HG03575 (cell line): ENCODE results near the gene NET1.

Experiments
- ATAC-seq: cut with Tn5 transposase; IDR thresholded peaks from one replicate; pipeline ENCODE4 v1.9.1; 2021; ENCODE audit not compliant: unreplicated experiment, insufficient number of reproducible peaks, low FRiP score; ENCODE audit errors: extremely low read depth

Gene NET1

DNA sequence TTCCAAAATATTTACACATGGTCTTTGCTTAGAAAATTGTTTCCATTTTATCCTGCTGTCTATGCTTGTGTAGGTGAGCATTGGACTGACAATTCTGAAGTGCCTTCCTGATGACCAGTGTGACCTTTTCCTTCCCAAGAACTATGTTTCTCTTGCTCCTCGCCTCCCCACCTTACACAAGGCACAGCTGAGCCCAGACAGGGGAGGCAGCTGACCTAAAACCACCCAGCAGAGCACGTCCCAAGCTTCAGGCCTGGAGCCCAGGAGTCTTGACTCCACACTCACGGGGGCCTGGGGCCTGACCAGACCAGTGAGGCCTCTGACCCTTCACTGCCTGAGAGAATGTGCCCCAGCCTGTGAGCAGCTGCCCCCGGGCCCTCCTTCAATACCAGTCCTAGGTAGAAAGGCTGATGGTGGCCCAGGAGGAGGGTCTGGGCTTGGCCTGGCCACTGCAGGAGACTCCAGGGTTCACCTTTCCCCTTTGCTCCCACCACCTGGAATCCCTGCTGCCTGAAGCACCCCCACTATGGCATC lies 80.0 kb downstream of the NET1 start:
- no peak for ATAC-seq

DNA sequence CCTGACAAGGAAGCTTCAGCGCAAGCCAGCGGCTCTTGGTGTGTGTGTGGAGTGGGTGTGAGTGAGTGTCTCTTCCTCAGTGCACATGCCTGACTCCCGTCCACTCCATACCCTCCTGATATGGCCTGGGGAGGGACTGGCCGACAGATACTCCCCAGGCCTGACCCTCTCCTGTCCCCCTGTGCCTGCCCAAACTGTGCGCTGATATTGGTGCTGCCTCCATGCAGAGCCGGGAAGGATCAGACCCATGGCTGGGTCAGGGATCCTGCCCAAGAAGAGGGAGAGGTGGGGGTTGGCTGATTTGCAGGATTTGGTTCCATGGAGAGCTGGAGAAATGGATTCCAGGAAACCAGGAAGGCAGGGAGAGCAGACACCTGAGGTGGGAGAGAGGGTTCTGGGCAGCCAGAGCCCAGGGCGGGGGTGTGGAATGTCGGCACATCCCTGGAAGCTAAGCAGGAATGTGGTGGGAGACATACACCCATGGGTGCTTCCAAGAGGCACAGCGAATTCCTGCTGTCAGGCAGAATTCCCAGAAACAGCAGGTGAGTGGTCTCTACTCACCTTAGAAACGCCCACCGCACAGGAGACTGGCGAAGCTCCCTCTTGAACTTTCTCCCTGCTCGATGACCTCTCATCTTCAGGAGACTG lies 80.7 kb downstream of the NET1 start:
- no peak for ATAC-seq

DNA sequence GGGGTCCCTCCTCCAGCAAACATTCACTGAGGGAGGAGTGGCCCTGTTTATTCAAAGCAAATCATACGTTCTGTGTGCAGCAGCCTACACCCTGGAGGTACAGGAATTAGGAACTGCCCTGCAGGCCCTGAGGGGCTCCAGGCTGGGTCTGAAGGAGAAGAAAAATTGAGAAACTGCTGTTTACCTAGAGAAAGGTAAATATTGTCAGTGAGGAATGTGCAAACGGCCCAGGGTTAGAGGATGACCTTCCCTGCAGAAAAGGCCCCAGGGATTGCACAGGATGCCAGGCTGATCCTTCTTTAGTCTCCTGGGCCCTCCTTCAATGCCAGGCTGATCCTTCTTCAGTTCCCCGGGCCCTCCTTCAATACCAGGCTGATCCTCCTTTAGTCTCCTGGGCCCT lies 81.3 kb downstream of the NET1 start:
- ATAC-seq, result no peak

DNA sequence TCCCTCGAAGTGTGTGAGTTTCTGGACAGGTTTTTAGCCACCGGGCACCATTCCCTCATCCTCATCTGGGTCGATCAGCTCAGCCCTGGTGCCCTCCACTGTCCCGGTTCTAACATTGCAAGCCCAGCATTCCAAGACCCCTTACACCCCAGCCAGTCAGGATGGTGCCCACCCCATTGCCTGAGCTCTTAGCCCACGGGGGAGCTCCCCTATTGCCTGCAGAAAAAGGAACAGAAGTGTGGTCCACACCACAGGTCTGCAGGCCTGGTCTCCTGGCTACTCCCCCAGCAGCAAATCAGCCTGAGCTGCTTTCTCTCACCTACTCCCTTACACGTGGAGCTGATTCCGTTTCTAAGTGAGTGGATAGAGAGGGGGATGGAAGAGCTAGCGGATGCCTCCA lies 82.3 kb downstream of the NET1 start:
- ATAC-seq, result no peak

DNA sequence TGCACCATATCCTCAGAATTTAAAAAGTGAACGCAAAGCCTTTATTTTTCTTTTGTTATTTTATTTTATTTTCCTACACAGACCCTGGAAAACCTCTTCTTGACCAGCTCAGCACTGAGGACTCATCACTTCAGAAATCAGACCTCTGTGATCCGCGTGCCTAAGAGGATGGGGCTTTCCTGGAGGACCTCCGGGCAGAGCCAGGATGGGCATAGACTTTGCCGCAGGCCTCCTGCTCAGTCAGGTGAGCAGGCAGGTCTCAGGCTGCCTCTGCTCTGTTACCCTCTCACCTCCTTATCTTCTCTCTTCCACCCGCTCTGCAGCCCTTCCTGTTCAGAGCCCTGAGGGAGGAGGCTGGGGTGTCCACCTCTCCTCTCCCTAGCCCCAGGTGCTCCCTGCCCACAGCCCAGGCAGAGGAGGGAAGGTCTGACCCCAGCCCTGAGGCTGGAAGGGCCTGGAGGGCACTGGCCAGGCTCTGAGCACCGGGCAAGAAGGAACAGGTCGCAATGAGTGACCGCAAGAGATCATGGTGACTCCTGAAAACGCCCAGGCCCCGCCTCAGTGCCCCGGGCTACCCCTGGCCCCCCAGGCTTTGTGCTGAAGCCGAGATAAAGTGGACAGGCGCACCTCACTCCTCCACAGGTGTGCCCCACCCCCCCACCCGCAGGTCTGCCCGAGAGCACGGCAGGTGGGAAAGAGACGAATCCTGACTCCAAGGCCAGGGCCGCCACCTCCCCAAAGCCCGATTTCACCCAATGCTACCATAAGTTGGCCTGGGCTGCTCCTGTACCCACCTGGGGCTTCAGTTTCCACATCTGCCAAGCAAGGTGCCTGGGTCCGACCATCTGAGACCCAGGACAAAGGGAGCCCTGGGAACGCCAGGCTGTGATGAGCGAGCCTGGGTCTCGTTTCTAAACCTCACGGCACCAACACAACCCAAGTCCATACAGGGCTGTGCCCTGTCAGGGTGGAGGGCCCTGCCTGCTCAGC lies 84.2 kb downstream of the NET1 start:
- no peak for ATAC-seq

DNA sequence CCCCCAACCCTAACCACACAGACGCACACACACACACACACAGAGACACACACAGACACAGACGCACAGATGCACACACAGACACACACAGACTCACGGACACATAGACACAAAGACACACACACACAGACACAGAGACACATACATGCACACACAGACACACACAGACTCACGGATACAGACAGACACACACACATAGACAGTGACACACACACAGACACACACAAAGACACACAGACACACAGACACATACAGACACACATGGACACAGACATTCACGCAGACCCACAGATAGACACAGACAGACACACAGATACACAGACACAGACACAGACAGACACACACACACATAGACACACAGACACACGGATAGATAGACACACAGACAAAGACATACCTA lies 84.9 kb downstream of the NET1 start:
- ATAC-seq, result no peak

DNA sequence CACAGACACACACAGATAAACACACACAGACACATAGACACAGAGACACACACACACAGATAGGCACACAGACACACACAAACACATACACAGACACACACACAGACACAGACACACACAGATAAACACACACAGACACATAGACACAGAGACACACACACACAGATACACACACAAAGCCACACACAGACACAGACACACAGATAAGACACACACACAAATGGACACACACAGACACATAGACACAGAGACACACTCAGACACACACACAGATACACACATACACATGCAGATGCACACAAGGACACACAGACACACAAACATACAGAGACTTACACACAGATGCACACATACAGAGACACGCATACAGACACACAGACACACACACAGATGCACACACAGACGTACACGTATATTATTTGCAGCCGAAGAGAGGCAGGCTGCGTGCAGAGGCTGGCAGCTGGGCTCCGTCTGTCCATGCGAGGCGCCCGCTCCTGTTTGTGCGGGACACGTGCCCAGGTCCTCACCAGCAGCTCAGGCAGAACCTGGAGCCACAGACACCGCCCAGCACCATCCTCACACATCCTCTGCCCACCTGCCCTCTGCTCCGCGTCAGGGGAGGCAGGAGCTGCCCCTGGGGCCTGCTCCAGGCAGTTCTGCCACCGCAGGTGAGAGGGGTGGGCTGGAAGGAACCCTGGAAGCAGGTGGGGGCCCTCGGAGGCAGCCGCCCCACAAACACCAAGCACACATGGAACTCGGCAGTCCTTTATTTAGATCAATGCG lies 85.8 kb downstream of the NET1 start:
- ATAC-seq, result no peak

GRCh38 chr10:5498791-5499492 lies 86.6 kb downstream of the NET1 start:
- no peak for ATAC-seq

- no peak for ATAC-seq
Measured at GRCh38 chr10:5499493-5500140, 87.3 kb downstream of the NET1 start, which contains the start of gene CALML5. TSS of gene CALML5 (minus strand) at chr10:5499570. CDS start at chr10:5499438, 132 bp downstream.

GRCh38 chr10:5500162-5500670 lies 87.9 kb downstream of the NET1 start:
- ATAC-seq, result no peak

- ATAC-seq, result no peak
Measured at GRCh38 chr10:5500910-5501309, 88.6 kb downstream of the NET1 start.

GRCh38 chr10:5502061-5502521 lies 89.7 kb downstream of the NET1 start:
- ATAC-seq, result no peak

- ATAC-seq, result no peak
Measured at GRCh38 chr10:5502571-5503476, 90.5 kb downstream of the NET1 start.

GRCh38 chr10:5503477-5503835 lies 91.1 kb downstream of the NET1 start:
- no peak for ATAC-seq

- ATAC-seq, result no peak
Measured at GRCh38 chr10:5504146-5505072, 92.1 kb downstream of the NET1 start.

- no peak for ATAC-seq
Measured at GRCh38 chr10:5506246-5506645, 93.9 kb downstream of the NET1 start.
